Neural cell (in vitro differentiated cells): ENCODE measurements around the gene MCFD2. TPM values are rescaled to one million over a fixed set of nuclear protein-coding genes. Genes with fewer than 3 reads are reported as not detected.

Experiments used
- H2AFZ ChIP-seq: fragments of 200-600, 300-800 bp; sonication (generic), shearing (Covaris generic); 2 replicates; pipeline ENCODE4 v1.6.0; 2014; ENCODE audit warnings: low read depth, mild to moderate bottlenecking, antibody characterized with exemption, low read length, moderate library complexity
- H3F3A ChIP-seq: fragments of 200-600 bp; shearing (Covaris generic); 2 replicates; pipeline ENCODE4 v1.6.1; 2016; ENCODE audit warnings: mild to moderate bottlenecking, moderate library complexity, mixed read lengths, antibody characterized with exemption, low read length; ENCODE audit not compliant: insufficient read depth, poor library complexity, severe bottlenecking
- H3K27ac ChIP-seq: fragments of 200-600, 300-800 bp; sonication (generic), shearing (Covaris generic); 2 replicates; pipeline ENCODE4 v1.5.1; 2014; ENCODE audit warnings: mild to moderate bottlenecking, low read length, moderate library complexity
- H3K27me3 ChIP-seq: fragments of 300-800, 200-600 bp; sonication (generic), shearing (Covaris generic); 2 replicates; pipeline ENCODE4 v1.6.0; 2014; ENCODE audit warnings: mild to moderate bottlenecking, low read depth, low read length, moderate library complexity; ENCODE audit not compliant: insufficient read depth
- H3K36me3 ChIP-seq: fragments of 300-800, 200-600 bp; sonication (generic), shearing (Covaris generic); 2 replicates; pipeline ENCODE4 v1.5.1; 2014; ENCODE audit warnings: mild to moderate bottlenecking, antibody characterized with exemption, low read length, moderate library complexity; ENCODE audit not compliant: insufficient read depth
- H3K4me2 ChIP-seq: fragments of 300-800, 200-600 bp; sonication (generic), shearing (Covaris generic); 2 replicates; pipeline ENCODE4 v1.6.0; 2014; ENCODE audit warnings: mild to moderate bottlenecking, low read length
- H3K4me3 ChIP-seq: fragments of 300-800, 200-600 bp; sonication (generic), shearing (Covaris generic); 2 replicates; pipeline ENCODE4 v1.5.1; 2014; ENCODE audit warnings: mild to moderate bottlenecking, low read length, moderate library complexity
- H3K79me2 ChIP-seq: fragments of 200-600 bp; shearing (Covaris generic); replicated peaks from 2 replicates; pipeline ENCODE4 v1.6.0; 2014; ENCODE audit warnings: mild to moderate bottlenecking, low read length, moderate library complexity; ENCODE audit not compliant: insufficient read depth
- H3K9ac ChIP-seq: fragments of 300-800, 200-600 bp; sonication (generic), shearing (Covaris generic); 2 replicates; pipeline ENCODE4 v1.6.1; 2016; ENCODE audit warnings: mild to moderate bottlenecking, low read length, mixed read lengths
- H3K9me2 ChIP-seq: fragments of 200-600 bp; shearing (Covaris generic); 2 replicates; pipeline ENCODE4 v1.6.1; 2016; ENCODE audit warnings: mild to moderate bottlenecking, low read length, mixed read lengths; ENCODE audit not compliant: insufficient read depth
- H3K9me3 ChIP-seq: fragments of 200-600, 300-800 bp; sonication (generic), shearing (Covaris generic); 2 replicates; pipeline ENCODE4 v1.6.1; 2016; ENCODE audit warnings: mild to moderate bottlenecking, mixed run types, low read length, moderate library complexity, mixed read lengths
- H4K20me1 ChIP-seq: fragments of 200-600 bp; shearing (Covaris generic); 2 replicates; pipeline ENCODE4 v1.6.1; 2016; ENCODE audit warnings: mild to moderate bottlenecking, mixed run types; ENCODE audit not compliant: insufficient read depth
- EP300 ChIP-seq: fragments of 450-650 bp; conservative IDR thresholded peaks from 2 replicates; pipeline ENCODE4 v1.6.1; 2014; ENCODE audit warnings: antibody characterized with exemption, mild to moderate bottlenecking, moderate library complexity; ENCODE audit not compliant: poor library complexity, severe bottlenecking
- EZH2 ChIP-seq: fragments of 200-600, 300-800 bp; shearing (Covaris generic), sonication (generic); IDR thresholded peaks from 2 replicates; pipeline ENCODE4 v1.6.1; 2014; ENCODE audit warnings: antibody characterized with exemption, low read length, borderline replicate concordance, mild to moderate bottlenecking; ENCODE audit not compliant: insufficient read depth, poor library complexity, severe bottlenecking
- MXI1 ChIP-seq: fragments of 450-650 bp; conservative IDR thresholded peaks from 2 replicates; pipeline ENCODE4 v1.6.1; 2014; ENCODE audit warnings: antibody characterized with exemption, mild to moderate bottlenecking; ENCODE audit not compliant: poor library complexity, severe bottlenecking
- POLR2AphosphoS5 ChIP-seq: IDR thresholded peaks from 2 replicates; pipeline ENCODE4 v1.6.1; 2012
- RAD21 ChIP-seq: fragments of 450-650 bp; conservative IDR thresholded peaks from 2 replicates; pipeline ENCODE4 v1.6.1; 2014; ENCODE audit warnings: antibody characterized with exemption, mild to moderate bottlenecking, moderate library complexity
- SMC3 ChIP-seq: fragments of 450-650 bp; conservative IDR thresholded peaks from 2 replicates; pipeline ENCODE4 v1.6.1; 2014; ENCODE audit warnings: antibody characterized with exemption, mild to moderate bottlenecking, moderate library complexity; ENCODE audit not compliant: poor library complexity
- TAF1 ChIP-seq: IDR thresholded peaks from 2 replicates; pipeline ENCODE4 v1.6.1; 2012; ENCODE audit warnings: low read depth
- polyA plus RNA-seq: library from polyadenylated mRNA; depleted of rRNA; stranded (reverse); fragments of >200 nt; gene quantifications from 2 replicates; pipeline ENCODE4 v1.2.3, GENCODE V29; 2014
- TF ChIP-seq, protein P1 (sequence below): fragments of 450-650 bp; IDR thresholded peaks from 2 replicates; pipeline ENCODE4 v1.5.1; 2014; ENCODE audit warnings: antibody characterized with exemption, mild to moderate bottlenecking, moderate library complexity; ENCODE audit not compliant: poor library complexity, severe bottlenecking
- TF ChIP-seq, protein P2 (sequence below): IDR thresholded peaks from 2 replicates; pipeline ENCODE4 v1.6.1; 2012; ENCODE audit warnings: borderline replicate concordance

The MCFD2 gene
- polyA plus RNA-seq, 1 donor from 2014 or later: 78.8 TPM

DNA sequence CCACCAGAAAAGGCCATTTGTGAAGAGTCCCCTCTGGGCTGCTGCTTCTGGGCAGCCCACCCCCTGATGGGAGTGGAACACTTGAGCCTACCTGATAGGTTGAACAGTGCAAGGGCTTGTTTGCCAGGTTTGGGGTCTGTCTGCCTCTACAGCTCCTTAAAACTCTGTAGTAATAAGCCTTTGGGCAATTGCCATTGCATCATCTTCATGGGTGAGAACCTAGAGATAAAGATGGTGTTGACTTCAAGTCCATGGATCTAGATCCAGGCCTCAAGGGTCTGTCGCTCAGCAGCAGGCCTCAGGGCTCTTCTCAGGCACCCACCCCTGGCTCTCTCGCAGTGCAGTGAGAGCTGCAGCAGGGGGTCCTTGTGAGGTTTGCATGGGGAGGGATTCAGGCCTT, 47.1 kb upstream of the MCFD2 start:
- Histone ChIP-seq H3K27me3 (no peaks in the 10 kb centered on the region), H3K9ac (no peak overlapping the region), H3K79me2 (no peaks in the 10 kb centered on the region), H3K4me2 (no peak overlapping the region), H4K20me1 (no peaks in the 10 kb centered on the region), H3F3A (no peaks in the 10 kb centered on the region), H3K36me3 (peaks cover 6% of the 10 kb centered on the region), H3K4me3 (no peak overlapping the region), H3K9me2 (no peaks in the 10 kb centered on the region), H2AFZ (no peak overlapping the region), H3K27ac (no peak overlapping the region), H3K9me3 (no peaks in the 10 kb centered on the region)
- TF ChIP-seq TAF1 (no peak), SMC3 (no peak), POLR2AphosphoS5 (no peak), MXI1 (no peak), RAD21 (no peak), EP300 (no peak), EZH2 (no peak)
- TF ChIP-seq, protein P1, sequence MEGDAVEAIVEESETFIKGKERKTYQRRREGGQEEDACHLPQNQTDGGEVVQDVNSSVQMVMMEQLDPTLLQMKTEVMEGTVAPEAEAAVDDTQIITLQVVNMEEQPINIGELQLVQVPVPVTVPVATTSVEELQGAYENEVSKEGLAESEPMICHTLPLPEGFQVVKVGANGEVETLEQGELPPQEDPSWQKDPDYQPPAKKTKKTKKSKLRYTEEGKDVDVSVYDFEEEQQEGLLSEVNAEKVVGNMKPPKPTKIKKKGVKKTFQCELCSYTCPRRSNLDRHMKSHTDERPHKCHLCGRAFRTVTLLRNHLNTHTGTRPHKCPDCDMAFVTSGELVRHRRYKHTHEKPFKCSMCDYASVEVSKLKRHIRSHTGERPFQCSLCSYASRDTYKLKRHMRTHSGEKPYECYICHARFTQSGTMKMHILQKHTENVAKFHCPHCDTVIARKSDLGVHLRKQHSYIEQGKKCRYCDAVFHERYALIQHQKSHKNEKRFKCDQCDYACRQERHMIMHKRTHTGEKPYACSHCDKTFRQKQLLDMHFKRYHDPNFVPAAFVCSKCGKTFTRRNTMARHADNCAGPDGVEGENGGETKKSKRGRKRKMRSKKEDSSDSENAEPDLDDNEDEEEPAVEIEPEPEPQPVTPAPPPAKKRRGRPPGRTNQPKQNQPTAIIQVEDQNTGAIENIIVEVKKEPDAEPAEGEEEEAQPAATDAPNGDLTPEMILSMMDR: no peak
- TF ChIP-seq, protein P2, sequence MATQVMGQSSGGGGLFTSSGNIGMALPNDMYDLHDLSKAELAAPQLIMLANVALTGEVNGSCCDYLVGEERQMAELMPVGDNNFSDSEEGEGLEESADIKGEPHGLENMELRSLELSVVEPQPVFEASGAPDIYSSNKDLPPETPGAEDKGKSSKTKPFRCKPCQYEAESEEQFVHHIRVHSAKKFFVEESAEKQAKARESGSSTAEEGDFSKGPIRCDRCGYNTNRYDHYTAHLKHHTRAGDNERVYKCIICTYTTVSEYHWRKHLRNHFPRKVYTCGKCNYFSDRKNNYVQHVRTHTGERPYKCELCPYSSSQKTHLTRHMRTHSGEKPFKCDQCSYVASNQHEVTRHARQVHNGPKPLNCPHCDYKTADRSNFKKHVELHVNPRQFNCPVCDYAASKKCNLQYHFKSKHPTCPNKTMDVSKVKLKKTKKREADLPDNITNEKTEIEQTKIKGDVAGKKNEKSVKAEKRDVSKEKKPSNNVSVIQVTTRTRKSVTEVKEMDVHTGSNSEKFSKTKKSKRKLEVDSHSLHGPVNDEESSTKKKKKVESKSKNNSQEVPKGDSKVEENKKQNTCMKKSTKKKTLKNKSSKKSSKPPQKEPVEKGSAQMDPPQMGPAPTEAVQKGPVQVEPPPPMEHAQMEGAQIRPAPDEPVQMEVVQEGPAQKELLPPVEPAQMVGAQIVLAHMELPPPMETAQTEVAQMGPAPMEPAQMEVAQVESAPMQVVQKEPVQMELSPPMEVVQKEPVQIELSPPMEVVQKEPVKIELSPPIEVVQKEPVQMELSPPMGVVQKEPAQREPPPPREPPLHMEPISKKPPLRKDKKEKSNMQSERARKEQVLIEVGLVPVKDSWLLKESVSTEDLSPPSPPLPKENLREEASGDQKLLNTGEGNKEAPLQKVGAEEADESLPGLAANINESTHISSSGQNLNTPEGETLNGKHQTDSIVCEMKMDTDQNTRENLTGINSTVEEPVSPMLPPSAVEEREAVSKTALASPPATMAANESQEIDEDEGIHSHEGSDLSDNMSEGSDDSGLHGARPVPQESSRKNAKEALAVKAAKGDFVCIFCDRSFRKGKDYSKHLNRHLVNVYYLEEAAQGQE: no peak

DNA sequence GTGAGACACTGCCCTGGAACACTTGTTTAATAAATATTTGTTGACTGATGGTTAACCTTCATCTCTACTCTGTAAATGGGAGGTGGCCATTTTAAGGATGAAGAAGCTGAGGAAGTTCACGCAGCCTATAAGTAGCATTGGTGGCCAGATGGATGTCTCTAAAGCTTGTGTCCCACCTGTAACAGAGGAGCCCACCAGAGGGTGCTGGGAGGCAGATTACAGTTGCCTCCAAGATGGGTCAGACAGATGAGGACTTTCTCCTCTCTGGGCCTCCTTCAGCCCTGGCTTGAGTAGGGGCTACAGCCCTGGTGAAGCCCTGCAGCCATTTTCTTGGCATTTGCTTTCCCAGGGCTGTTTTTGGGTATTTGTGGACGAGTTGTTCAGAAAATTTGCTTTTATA, 45.0 kb upstream of the MCFD2 start:
- Histone ChIP-seq H2AFZ (no peak overlapping the region), H3K9me2 (no peaks in the 10 kb centered on the region), H3K27ac (no peak overlapping the region), H3K4me2 (no peak overlapping the region), H3K79me2 (no peaks in the 10 kb centered on the region), H3K36me3 (peaks cover 6% of the 10 kb centered on the region), H3K4me3 (no peak overlapping the region), H3F3A (no peaks in the 10 kb centered on the region), H3K9me3 (no peaks in the 10 kb centered on the region), H4K20me1 (no peaks in the 10 kb centered on the region), H3K9ac (no peak overlapping the region), H3K27me3 (no peaks in the 10 kb centered on the region)
- TF ChIP-seq, protein P2: no peak
- TF ChIP-seq EP300: no peak
- no peak for TF ChIP-seq RAD21
- TF ChIP-seq EZH2: no peak
- TF ChIP-seq, protein P1: no peak
- TF ChIP-seq SMC3: no peak
- TF ChIP-seq POLR2AphosphoS5: no peak
- no peak for TF ChIP-seq TAF1
- no peak for TF ChIP-seq MXI1
